HG03520 (cell line): Measurements from ENCODE around the gene METTL15.
"Not testable (repeated sequence)": the region's sequence is repeated elsewhere in the genome, so short reads cannot be mapped to it uniquely, and the experiment has no call there.

Experiments used
- ATAC-seq: cut with Tn5 transposase; IDR thresholded peaks from one replicate; pipeline ENCODE4 v1.9.1; 2021; ENCODE audit warnings: mild to moderate bottlenecking, moderate library complexity; ENCODE audit not compliant: unreplicated experiment

The METTL15 gene, protein sequence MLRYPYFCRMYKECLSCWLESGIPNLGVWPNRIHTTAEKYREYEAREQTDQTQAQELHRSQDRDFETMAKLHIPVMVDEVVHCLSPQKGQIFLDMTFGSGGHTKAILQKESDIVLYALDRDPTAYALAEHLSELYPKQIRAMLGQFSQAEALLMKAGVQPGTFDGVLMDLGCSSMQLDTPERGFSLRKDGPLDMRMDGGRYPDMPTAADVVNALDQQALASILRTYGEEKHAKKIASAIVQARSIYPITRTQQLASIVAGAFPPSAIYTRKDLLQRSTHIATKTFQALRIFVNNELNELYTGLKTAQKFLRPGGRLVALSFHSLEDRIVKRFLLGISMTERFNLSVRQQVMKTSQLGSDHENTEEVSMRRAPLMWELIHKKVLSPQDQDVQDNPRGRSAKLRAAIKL

GRCh38 chr11:28107750-28108618, at the start of gene METTL15, which contains the start of gene KIF18A:
TSS of gene METTL15 (plus strand) at chr11:28108388. CDS start at chr11:28113335, 4,947 bp downstream.
TSS of gene KIF18A (minus strand) at chr11:28108156. CDS start at chr11:28097947, 10,209 bp downstream.
- peak; percentile 91 for ATAC-seq

- no peak for ATAC-seq
Observed at GRCh38 chr11:28071305-28071704, 36.9 kb upstream of the METTL15 start.

DNA sequence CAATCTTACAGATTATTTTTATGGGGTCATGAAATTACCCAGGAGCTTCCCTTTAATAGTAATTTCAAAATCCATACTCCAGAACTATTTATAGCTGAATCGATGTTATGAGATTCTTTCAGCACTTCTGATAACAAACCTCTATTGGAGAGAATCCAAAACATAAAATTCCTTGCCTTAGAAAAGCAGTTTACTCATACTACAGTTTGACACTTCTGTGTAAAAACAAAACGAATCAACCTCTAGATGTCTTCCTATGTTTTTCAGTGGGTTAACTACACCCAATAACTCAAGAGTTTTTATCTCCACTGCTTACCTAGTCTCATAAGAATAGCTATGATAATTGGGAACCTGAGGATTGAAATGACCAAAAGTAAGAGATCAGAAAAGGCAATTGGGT, 35.9 kb upstream of the METTL15 start:
- ATAC-seq: no peak

GRCh38 chr11:28077521-28077920, 30.7 kb upstream of the METTL15 start:
- ATAC-seq: no peak

DNA sequence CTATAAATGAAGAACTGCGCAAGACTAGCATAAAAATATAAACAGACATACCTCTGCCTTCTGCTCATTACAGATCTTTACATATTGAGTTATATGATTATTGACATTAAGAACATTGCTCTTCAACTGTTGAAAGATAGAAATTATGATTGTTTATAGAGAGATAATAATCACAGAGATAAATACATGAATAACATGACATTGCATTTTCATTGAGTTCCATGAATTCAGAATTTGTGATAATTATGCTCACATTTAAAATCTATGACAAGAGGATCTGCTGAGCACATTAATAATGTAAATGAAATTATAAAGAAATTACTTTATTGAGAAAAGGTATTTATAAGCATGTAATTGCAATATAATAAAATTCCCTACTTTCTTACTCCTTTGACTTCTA, 25.1 kb upstream of the METTL15 start:
- ATAC-seq: no peak

DNA sequence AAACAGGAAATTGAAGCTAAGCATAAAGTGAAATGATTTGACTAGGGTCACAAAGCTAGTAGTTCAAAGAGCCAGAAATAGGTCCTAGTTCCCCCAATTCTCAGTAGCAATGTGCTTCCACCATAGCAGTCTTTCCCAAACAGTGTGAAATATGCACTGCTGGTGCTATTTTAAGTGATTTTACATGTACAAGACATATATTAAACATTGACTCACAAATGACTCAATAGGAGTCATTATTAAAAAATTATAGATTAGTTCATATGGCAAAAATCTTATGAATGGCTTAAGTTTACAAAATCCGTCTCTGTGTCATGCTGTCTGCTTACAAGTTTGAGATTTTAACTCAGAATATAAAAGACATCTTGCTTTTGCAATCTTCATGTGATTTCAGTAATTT, 21.6 kb upstream of the METTL15 start:
- no peak for ATAC-seq

DNA sequence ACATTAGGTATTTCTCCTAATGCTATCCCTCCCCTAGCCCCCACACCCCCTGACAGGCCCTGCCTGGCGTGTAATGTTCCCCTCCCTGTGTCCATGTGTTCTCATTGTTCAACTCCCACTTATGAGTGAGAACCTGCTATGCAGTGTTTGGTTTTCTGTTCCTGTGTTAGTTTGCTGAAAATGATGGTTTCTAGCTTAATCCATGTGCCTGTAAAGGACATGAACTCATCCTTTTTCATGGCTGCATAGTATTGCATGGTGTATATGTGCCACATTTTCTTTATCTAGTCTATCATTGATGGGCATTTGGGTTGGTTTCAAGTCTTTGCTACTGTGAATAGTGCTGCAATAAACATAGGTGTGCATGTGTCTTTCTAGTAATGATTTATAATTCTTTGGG, 21.0 kb upstream of the METTL15 start:
- ATAC-seq: not testable (repeated sequence)

- not testable (repeated sequence) for ATAC-seq
Observed at GRCh38 chr11:28087693-28088092, 20.5 kb upstream of the METTL15 start.

DNA sequence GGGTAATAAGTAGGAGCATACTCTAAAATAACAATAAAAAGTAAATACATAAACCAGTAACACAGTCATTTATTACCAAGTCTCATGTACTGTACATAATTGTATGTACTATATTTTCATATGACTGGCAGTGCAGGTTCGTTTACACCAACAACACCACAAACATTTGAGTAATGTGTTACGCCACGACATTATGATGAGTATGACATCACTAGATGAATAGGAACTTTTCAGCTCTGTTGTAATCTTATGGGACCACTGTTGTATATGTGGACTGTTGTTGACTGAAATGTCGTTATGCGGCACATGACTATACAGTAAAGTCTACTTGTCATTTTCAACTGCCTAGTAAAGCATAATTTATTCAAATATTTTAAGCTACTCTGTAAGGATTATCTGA, 18.8 kb upstream of the METTL15 start:
- no peak for ATAC-seq

GRCh38 chr11:28090052-28090749, 18.0 kb upstream of the METTL15 start:
- no peak for ATAC-seq

GRCh38 chr11:28092786-28093185, 15.4 kb upstream of the METTL15 start:
- ATAC-seq: no peak

DNA sequence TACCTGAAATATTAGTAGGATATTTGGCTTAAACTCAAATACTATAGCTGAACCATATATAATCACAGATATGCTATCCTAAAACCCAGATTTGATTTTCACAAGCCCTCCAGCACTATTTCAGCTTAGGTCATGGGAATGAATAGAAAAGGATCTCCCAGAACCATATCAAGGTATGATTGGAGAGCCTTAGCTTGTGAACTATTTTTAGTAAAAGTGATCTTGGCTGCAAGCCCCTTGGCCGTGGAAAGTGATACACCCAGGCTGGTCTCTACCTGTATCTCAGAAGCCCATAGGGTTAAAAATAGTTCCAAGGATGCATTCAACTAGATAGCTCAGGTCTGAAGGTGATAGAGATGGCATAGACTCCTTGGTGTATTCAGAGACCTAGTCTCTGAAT, 9.9 kb upstream of the METTL15 start:
- no peak for ATAC-seq

DNA sequence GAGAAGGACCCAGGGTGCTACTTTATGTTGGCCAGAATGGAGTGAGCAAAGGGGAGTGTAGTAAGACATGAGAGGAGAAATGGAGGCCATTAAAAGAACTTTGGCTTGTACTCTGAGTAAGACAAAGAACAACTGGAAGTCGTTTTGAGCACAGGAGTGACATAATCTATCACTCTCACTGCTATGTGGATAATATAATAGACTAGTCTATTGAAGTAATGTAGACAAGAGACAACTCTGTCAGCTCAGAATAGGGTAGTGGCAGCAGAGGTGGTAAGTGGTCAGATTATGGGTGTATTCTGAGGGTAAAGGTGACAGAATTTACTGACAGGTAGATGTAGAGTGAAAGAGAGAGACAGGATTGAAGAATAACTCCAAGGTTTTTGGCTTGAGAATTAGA, 8.5 kb upstream of the METTL15 start:
- no peak for ATAC-seq

DNA sequence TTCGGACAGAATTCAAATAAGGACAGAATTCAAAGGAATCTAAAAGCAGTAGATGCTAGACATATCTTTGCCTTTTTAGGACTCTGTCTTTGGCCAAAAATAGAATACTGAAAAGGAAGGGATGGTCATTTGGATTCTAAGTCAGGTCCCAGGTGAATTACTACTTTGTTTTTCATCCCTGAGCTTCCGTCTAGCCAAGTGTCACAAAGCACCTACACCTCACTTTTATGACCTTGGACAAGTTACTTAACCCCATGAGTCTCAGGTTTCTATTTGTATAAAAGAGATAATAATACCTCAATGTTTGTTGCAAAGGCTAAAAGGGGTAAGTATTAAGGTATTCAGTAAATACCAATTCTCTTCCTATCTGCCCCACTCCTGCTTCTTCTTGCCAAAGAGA, 7.5 kb upstream of the METTL15 start:
- ATAC-seq: no peak

DNA sequence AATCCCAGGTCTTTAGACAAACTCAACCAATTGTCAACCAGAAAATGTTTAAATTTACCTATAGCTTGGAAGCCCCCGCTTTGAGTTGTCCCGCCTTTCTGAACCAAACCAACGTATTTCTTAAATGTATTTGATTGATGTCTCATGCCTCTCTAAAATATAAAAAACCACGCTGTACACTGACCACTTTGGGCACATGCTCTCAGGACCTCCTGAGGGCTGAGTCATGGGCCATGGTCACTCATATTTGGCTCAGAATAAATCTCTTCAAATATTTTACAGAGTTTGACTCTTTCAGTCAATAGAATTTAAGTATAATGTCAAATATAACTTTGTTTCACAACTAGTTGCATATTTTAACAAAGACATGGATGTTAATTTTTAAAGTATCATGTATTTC, 5.9 kb upstream of the METTL15 start:
- not testable (repeated sequence) for ATAC-seq

DNA sequence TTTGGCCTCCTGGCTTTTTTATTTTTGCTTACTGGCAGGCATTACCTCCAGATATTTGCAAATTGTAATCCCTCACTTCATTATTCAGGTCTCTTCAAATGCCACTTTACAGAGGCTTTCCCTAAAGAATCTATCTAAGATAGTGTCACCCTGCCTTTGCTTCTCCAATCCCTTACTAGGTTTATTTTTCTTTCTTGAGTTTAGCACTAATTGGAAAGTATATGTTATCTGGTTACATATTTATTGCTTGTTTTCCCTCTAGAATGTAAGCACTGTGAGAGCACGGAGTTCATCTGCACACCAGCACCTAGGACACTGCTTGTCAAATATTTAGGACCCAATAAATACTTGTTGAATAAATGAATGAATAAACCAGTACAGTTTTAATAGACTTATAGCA, 3.8 kb upstream of the METTL15 start:
- no peak for ATAC-seq

DNA sequence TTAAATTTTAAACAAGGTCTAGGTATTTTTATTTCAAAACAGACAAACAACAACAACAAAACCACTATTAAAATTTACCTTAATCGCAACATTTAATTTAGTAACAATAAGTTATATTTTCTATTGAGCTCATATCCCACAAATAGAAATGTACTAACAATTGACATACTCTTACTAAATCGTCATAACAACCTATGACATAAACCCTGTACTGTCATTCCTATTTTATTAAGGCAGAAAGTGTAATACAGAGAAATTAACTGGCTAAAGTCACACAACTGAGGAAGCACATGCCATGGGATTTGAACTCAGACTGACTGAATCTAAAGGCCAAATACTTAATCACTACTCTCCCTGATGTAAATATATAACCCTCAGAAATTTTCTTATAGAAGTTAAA, 3.2 kb upstream of the METTL15 start:
- ATAC-seq: no peak

GRCh38 chr11:28105869-28106268, 2.3 kb upstream of the METTL15 start:
- no peak for ATAC-seq

DNA sequence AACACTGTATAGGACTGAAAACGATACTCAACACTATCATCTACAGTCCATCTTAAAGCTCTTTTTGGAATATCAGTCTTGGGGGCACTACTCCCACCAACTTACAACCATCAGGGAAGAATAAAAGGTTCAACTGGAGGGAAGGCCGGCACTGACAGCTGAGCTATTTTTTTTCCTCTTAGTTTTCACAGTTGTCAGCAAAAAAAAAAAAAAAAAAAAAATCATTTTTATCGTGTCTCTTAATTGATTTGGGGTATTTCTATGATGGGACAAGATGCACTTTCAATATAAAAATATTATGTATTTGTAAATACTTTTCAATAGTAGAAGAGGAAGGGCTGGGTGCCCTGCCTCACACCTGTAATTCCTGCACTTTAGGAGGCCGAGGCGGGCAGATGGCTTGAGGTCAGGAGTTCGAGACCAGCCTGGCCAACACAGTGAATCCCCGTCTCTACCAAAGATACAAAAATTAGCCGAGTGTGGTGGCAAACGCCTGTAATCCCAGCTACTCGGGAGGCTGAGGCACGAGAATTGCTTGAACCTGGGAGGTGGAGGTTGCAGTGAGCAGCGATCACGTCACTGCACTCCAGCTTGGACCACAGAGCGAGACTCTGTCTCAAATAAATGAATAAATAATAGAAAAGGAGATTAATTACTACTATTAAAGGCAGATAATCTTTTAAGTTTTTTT, 1.7 kb upstream of the METTL15 start:
- ATAC-seq: no peak

DNA sequence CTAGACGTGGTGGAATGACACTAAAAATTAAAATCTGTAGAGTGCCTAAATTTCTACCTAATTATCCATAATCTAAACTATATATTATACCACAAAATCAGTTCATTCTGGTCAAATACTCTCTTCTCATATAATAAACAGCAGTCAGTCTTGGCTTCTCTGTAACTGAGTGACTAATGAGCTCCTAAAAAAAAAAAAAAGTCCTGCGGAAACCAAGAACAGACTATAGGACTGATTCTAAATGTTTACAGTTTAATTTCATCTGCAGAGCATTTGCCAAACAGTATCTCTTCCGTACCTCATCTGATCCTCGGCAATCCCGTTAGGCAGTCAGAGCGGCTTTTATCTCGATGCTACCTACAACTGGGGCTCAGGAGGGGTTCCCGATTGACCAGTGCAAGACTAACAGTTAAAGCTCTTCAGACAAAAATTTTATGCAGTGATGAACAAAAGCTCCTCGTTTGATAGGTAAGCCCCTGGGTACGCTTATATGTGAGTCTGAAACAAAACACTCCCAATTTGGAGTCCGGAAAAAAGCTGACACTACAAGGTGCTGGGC, 918 bp upstream of the METTL15 start:
- peak; percentile 1 for ATAC-seq
